ENCODE data around the gene CCDC38. TPM values are rescaled to one million over a fixed set of nuclear protein-coding genes. Genes with fewer than 3 reads are reported as not detected.

CCDC38 gene
- total RNA-seq, 2 donors from 2014 or later, result 0.14 to 0.34 TPM

- no peak for TF ChIP-seq CTCF (IDR thresholded peaks at IDR 0.05)
- no peak for TF ChIP-seq POLR2AphosphoS5 (IDR thresholded peaks at IDR 0.05)
- Histone ChIP-seq H3K4me3 (no peak overlapping the region), H3K4me1 (replicated peaks) (no peaks in the 10 kb centered on the region), H3K27ac (no peak overlapping the region), H3K9me3 (no peaks in the 10 kb centered on the region), H3K36me3 (no peaks in the 10 kb centered on the region), H3K27me3 (replicated peaks; ENCODE audit: insufficient read depth) (no peaks in the 10 kb centered on the region)
- DNase-seq (ENCODE audit: low spot score), result no peak
- WGBS, result 46% methylated on average over 1 of the region's 1 CpG
- intact Hi-C loops (cut with DNase I), result no loop called here
Measured at GRCh38 chr12:95882080-95882479, 60.3 kb downstream of the CCDC38 start.

GRCh38 chr12:95881331-95881955, 61.0 kb downstream of the CCDC38 start:
- no peak for DNase-seq (ENCODE audit: low spot score)
- no peaks in the 10 kb centered on the region for H3K27me3 ChIP-seq (replicated peaks; ENCODE audit: insufficient read depth)
- intact Hi-C loops (cut with DNase I), result no loop called here
- WGBS, result 31% methylated on average over 3 of the region's 3 CpGs
- H3K9me3 ChIP-seq, result no peaks in the 10 kb centered on the region
- H3K4me3 ChIP-seq, result no peak overlapping the region
- H3K36me3 ChIP-seq, result no peaks in the 10 kb centered on the region
- no peak for TF ChIP-seq POLR2AphosphoS5 (IDR thresholded peaks at IDR 0.05)
- no peak for TF ChIP-seq CTCF (IDR thresholded peaks at IDR 0.05)
- TF ChIP-seq POLR2A (IDR thresholded peaks at IDR 0.05), result no peak
- no peaks in the 10 kb centered on the region for H3K4me1 ChIP-seq (replicated peaks)
- H3K27ac ChIP-seq, result no peak overlapping the region

GRCh38 chr12:95880895-95881294, 61.5 kb downstream of the CCDC38 start:
- intact Hi-C loops (cut with DNase I), result no loop called here
- 64% methylated on average over 1 of the region's 1 CpG for WGBS
- TF ChIP-seq CTCF (IDR thresholded peaks at IDR 0.05) (no peak), POLR2AphosphoS5 (IDR thresholded peaks at IDR 0.05) (no peak), POLR2A (IDR thresholded peaks at IDR 0.05) (no peak)
- no peaks in the 10 kb centered on the region for H3K27me3 ChIP-seq (replicated peaks; ENCODE audit: insufficient read depth)
- no peaks in the 10 kb centered on the region for H3K9me3 ChIP-seq
- H3K4me3 ChIP-seq, result no peak overlapping the region
- no peaks in the 10 kb centered on the region for H3K36me3 ChIP-seq
- no peaks in the 10 kb centered on the region for H3K4me1 ChIP-seq (replicated peaks)
- no peak for DNase-seq (ENCODE audit: low spot score)
- no peak overlapping the region for H3K27ac ChIP-seq

- H3K4me3 ChIP-seq, result no peak overlapping the region
- intact Hi-C loops (cut with DNase I), result no loop called here
- no peak for DNase-seq (ENCODE audit: low spot score)
- no peaks in the 10 kb centered on the region for H3K4me1 ChIP-seq (replicated peaks)
- no peaks in the 10 kb centered on the region for H3K9me3 ChIP-seq
- H3K27me3 ChIP-seq (replicated peaks; ENCODE audit: insufficient read depth), result no peaks in the 10 kb centered on the region
- no peak overlapping the region for H3K27ac ChIP-seq
- TF ChIP-seq CTCF (IDR thresholded peaks at IDR 0.05) (no peak), POLR2A (IDR thresholded peaks at IDR 0.05) (no peak), POLR2AphosphoS5 (IDR thresholded peaks at IDR 0.05) (no peak)
- no peaks in the 10 kb centered on the region for H3K36me3 ChIP-seq
- 91% methylated on average over 2 of the region's 2 CpGs for WGBS
Measured at GRCh38 chr12:95877622-95878021, 64.8 kb downstream of the CCDC38 start.

- no peaks in the 10 kb centered on the region for H3K27me3 ChIP-seq (replicated peaks; ENCODE audit: insufficient read depth)
- H3K9me3 ChIP-seq, result no peaks in the 10 kb centered on the region
- H3K4me1 ChIP-seq (replicated peaks), result no peaks in the 10 kb centered on the region
- WGBS, result 69% methylated on average over 4 of the region's 4 CpGs
- no peak for DNase-seq (ENCODE audit: low spot score)
- no peak overlapping the region for H3K27ac ChIP-seq
- no peaks in the 10 kb centered on the region for H3K36me3 ChIP-seq
- intact Hi-C loops (cut with DNase I), result no loop called here
- no peak overlapping the region for H3K4me3 ChIP-seq
- no peak for TF ChIP-seq POLR2A (IDR thresholded peaks at IDR 0.05)
- no peak for TF ChIP-seq CTCF (IDR thresholded peaks at IDR 0.05)
- TF ChIP-seq POLR2AphosphoS5 (IDR thresholded peaks at IDR 0.05), result no peak
Measured at GRCh38 chr12:95874452-95874851, 68.0 kb downstream of the CCDC38 start.

Data from prostate gland (tissue), 2 donors.